Activated CD4-positive, alpha-beta T cell treated with anti-CD3 and anti-CD28 coated beads, Interleukin-2, amount 50 U/mL, for 1 hour (primary cell): ENCODE measurements around the gene CCSER2.

ENCODE experiments used
- DNase-seq: peaks from one replicate; pipeline ENCODE4 v3.0.0-alpha.2; 2020

The CCSER2 gene

DNA sequence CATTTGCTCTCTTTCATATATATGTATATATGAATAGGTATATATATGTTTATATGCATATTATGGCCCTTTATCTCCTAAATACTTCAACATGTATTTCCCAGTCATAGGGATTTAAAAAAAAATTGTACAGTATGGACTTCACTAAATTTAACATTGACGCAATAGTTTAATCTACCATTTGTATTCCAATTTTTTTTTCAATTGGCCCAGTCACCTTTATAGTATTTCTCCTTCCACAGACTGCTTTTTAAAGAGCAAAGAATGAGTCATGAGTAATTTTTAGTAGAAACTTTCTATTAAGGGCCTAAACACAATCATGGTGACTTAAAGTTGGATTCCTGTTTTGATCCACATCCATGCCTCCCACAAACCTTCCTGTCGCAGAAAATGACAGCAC is 20.5 kb downstream of the CCSER2 start:
- DNase-seq: no peak

DNA sequence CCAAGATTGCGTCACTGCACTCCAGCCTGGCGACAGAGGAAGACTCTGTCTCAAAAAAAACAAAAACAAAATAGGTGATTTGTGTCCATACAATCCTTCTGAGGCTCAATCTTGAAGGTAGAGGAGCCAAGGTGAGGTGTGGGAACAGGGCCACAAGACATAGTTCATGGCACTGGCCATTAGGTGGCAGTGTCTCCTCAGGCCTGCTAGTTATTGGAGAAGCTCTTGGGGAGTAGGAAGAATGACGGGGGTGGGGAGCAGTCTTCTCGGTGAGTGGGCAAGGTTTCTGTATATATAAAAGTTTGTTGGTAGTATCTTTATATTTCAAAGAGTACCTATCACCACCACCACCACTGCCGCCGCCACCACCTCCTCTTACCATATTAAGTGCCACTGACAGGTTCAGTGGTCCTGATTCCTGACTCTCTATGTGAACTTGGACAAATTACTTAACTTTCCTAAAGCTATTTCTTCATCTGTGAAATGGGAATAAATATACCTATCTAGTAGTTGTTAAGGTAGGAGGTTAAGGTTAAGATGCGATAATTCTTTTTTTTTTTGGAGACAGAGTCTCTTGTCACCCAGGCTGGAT is 24.0 kb downstream of the CCSER2 start:
- DNase-seq: peak; percentile 68

DNA sequence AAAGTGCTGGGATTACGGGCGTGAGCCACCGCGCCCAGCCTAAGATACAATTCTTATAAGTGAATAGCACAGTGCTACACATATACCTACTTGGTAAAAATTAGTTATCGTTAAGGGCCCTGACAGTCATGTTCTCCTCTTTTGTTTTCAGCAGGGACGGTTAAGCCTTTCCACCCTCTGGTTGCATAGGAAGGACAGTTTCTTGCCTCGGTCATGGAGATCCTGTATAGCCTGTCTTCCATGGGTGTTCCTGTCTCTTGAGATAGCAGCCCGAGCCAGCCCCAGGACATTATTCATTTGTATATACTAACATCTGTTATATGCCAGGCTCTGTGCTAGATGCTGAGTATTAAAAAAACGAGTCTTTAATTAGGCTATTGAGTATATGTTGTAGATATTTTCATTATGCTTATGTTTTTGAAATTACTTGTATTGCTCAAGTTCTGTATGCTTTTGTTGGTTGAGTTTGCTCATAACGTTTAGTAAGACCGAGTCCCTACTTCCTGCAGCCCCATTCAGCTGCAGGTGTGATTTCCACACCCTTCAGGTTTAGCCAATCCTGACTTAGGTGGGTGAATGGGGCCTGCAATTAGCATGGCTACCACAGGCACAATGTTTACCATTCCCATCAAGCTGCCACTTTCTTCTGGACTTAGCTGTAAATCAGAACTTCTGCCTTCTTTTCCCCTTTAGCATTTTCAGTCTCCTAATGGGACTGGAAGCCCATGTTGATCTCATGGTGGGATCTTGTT is 24.8 kb downstream of the CCSER2 start:
- no peak for DNase-seq

DNA sequence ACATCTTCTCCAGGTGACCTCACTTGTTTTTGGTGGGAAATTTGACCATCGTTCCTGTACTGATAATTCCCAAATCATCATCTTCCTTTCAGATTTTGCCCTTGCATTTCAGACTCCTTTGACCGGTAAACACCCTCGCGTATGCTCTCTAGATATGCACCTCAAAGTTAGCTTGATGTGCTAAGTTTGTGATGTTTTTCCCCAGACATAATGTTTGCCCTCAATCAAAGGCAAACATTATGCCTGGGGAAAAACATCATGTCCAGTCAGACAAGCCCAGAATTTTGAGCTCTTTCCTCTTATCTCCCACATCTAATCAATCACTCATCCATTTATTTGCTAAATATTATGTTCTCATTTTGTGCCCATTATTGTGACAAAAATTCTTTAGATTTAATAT is 26.2 kb downstream of the CCSER2 start:
- DNase-seq: no peak

DNA sequence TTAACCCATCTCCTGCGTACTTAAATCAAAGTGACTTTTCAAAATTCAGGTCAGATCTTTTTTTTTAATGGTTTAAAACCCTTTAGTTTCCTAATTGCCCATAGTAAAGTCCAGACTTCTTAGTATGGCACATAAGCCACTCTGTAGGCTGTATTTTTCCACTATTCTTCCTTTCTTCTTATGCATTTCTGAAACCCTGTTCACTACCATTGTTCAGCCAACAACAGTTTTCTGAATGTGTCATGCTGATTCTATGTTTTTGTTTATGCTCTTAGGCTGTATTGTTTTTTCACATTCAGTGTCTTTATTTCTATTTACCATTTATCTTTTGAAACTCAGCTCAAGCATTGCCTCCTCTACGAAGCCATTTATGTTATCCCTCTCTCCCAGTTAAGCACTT is 26.7 kb downstream of the CCSER2 start:
- DNase-seq: no peak

DNA sequence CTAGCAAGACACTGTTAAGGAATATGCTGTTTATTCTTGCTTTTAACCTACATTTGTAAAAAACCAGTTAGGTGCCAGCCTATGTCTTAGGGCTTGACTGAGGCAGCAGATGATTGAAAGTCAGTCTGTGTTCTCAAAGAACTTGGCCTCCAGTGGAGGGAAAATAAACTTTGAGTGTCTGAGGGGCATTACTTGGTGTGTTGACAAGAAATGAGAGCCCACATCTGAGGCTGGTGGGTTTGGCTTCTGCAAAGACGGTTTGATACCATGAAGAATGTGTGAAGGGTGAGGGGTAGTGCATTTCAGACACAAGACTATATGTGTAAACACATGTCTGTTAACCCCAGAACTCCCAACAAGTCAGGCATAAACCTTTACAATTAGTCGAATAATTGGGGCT is 28.5 kb downstream of the CCSER2 start:
- DNase-seq: no peak

DNA sequence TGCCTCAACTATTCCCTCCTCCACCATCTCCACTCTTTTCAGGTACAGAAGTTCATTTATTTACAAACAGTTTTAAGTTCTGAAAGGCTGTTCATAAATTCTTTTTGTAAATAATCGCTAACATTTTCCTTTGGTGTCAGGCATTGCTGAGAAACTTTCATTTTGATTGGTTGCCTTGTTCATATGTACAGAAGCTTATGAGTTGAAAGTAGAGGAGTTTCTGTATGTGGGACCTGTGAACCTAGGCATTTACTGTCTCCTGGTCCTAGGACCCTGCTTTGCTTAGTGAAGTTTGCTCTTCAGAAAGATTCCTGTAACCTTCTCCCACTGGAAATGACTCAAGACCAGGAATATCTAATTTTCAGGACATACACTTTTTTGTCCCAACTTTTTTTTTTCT is 30.4 kb downstream of the CCSER2 start:
- DNase-seq: no peak

DNA sequence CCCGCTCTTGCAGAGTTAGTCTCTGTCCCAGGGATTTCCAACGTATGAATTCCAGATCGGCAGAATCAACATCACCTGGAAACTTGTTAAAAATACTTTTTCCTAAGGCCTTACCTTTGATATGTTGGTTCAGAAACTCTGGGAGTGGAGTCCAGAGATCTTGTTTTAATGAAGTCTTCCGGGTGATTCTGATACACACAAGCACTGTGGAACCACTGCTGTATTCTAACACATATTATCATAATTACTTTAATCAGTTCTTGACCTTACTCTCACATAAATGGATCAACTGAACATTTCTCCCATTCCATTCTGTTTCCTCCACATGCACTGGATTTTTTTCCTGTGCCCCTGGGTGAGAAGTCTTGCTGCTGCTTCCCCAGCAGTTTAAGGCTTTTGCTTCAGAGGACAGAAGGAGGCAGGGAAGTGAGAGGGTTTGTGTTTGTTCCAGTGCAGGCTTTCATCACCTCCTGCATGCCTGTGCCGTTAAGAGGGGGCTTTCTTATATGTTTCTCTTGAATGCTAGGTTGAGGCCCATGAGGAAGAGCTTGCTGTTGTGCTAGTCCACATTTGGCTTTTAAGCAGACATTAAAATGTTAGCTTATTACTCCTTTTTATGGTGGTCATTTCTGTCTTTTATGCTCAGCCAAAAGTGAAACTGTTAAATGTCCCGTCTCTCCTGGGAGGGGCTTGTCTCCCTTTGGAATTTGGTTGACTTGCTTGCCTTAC is 32.4 kb downstream of the CCSER2 start:
- no peak for DNase-seq

DNA sequence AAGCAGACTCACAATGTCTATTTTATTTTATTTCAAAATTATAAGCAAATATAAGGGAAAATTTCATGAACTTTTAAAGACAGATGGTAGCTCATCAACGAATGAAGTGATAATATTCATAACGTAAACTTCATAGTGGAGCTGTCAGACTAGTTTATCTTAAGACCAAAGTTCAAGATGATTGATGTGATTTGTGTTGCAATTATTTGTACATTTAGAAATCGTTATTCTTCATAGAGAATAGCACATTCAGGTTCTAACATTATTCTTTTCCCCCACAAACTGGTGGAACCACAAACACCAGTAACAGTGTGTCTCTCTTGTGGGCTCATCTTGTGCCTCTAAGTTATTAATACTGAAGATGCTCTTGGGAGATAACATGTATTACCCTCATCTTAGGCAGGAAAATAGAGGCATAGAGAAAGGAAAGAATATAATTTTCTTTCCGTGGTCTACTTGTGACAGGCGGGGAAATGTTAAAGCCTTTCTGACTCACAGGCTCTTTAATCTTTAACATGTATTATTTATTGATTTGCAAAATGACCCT is 37.0 kb downstream of the CCSER2 start:
- no peak for DNase-seq

DNA sequence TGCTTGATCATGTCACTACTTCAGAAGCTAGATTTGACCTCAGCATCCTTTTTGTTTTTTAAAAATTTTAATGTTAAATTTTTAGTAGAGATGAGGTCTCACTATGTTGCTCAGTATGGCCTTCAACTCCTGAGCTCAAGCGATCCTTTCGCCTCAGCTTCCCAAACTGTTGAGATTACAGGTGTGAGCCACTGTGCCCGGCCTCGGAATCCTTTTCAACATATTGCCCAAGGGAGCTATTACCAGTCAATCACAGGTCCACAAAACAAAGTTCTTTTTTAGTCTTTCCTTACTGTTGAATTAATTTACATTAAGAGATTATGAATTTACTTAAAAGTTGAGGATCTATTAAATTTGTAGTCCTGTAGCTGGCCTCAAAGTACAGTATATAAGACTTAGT is 37.7 kb downstream of the CCSER2 start:
- no peak for DNase-seq

DNA sequence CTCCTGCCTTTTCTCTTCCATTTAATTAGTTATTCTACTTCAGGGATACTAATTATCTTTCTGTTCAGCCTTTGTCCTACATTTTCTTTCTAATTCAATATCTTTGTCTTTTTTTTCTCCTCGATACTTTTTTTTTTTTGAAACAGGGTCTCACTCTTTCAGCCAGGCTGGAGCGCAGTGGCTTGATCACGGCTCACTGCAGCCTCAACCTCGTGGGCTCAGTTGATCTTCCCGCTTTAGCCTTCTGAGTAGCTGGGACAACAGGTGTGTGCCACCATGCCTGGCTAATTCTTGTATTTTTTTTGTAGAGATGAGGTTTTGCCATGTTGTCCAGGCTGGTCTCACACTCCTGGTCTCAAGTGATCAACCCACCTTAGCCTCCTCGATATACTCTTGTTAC is 38.9 kb downstream of the CCSER2 start:
- no peak for DNase-seq

DNA sequence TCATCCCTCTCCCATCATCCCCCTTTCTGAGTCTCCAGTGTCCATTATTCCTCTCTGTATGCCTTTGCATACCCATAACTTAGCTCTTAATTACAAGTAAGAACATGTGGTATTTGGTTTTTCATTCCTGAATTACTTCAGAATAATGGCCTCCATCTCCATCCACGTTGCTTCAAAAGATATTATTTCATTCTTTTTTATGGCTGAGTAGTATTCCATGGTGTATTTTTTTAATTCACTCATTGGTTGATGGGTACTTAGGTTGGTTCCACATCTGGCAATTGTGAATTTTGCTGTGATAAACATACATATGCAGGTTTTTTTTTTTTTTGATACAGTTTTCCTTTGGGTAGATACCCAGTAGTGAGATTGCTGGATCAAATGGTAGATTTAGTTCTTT is 40.4 kb downstream of the CCSER2 start:
- no peak for DNase-seq

DNA sequence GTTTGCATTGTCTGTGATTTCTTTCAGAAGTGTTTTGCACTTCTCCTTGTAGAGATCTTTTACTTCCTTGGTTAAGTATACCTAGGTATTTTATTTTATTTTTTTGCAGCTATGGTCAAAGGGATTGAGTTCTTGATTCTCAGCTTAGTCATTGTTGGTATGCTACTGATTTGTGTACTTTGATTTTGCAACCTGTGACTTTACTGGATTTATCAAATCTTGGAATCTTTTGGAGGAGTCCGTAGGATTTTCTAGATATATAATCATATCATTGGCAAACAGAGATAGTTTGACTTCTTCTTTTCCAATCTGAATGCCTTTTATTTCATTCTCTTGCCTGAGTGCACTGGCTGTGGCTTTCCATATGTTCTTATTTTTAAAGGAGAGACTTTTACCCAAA is 41.9 kb downstream of the CCSER2 start:
- DNase-seq: no peak

DNA sequence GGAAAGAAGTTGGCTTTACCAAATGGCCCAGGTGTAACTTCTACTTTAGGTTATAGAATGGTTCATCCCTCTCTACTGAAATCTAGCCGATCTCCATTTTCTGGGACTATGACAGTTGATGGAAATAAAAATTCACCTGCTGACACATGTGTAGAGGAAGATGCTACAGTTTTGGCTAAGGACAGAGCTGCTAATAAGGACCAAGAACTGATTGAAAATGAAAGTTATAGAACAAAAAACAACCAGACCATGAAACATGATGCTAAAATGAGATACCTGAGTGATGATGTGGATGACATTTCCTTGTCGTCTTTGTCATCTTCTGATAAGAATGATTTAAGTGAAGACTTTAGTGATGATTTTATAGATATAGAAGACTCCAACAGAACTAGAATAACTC is 43.6 kb downstream of the CCSER2 start:
- DNase-seq: no peak

DNA sequence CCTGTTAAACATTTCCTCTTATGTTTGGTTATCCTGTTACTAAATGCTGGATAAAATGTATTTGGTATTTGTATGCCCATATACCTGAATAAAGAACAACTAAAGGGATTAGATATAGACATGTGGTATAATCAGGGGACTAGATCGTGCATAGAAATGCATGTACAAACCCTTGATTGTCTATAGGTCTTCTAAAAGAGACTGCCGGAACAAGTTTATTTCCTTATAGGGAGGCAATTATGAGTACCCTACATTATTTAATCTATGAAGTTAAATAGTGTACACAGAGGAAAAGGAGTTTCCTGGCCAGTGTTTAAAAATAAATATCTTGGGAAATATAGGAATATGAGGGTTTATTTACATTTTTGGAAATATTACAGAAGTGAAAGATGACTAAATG is 44.6 kb downstream of the CCSER2 start:
- no peak for DNase-seq

DNA sequence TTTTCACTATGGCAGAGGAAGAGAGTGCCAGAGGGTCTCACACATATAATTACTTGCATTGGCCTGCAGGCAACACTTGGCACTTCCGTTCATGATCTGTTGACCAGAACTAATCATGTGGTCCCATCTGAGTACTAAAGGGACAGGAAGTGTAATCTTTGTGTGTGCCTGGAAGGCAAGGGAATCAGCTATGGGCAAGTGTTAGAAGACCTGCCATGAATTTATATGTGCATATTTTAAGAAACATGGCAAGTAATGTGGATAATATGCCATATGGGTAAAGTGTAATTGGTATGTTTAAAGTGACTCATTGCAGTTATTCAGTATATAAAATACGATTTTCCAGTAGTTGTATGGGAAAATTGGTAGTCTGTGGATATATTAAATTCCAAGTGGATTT is 46.1 kb downstream of the CCSER2 start:
- no peak for DNase-seq

DNA sequence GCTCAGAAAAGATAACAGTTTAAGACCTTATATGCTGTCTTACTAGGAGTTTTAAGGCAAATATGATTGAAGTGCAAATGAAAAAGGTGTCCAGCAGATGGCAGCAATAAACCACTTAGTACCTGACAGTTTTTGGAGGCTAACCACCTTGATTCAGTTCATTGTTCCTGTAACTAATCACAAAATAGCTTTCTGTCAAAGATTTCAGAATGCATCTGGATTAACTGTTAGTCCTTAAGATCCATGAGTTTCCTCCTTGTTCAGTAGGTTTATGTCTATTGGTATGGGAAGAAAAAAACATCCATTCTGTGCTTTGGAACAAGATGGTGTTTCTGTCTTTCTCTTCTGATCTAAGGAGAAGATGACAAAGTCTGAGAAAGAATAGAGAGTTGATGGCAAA is 46.6 kb downstream of the CCSER2 start:
- DNase-seq: peak; percentile 16

DNA sequence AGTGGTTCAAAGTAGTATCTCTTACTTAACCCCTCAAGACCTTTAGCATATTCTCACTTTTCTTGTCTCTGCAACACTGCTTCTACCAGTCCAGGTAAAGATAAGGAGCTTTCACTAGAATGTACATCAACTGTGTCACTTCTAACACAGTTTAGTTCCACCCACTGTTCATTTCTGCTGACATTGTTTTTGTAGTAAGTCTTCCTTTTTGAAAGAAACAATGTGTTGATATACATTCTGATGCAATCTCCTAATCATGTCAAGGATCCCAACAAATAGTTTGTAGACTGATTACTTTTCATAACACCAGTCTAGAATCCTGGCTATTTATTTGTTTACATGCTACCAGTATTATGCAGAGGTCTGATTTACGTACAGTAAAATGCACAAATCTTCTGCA is 47.5 kb downstream of the CCSER2 start:
- no peak for DNase-seq

DNA sequence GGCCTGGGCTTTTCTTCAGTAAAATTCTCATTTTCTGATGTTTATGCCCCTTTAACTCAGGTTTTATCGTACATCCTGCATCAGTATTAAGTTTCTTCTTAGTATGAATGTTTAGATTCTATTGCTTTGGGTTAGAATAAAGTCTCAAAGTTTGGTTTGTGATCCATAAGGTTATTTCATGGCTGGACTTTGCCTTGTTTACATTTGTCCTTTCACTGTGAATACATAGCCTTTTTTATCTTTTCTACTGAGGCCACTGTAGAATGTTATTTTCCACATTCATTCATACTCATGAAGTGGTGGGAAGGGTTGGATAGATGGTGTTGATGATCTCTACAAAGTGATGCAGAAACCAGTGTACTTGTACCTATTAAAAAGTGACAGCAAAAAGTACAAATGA is 59.8 kb downstream of the CCSER2 start:
- no peak for DNase-seq

DNA sequence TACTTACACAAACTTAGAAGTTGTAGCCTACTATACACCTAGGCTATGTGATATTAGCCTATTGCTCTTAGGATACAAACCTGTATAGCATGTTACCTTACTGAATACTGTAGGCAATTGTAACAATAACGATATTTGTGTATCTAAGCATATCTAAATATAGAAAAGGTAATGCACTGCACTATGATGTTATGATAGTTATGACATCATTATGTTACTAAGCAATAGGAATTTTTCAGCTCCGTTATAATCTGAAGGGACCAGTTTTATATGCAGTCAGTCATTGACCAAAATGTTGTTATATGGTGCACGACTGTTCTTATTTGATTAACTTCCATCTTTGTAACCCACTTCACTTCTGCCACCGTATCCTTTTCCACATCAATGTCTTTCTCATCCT is 62.0 kb downstream of the CCSER2 start:
- no peak for DNase-seq

DNA sequence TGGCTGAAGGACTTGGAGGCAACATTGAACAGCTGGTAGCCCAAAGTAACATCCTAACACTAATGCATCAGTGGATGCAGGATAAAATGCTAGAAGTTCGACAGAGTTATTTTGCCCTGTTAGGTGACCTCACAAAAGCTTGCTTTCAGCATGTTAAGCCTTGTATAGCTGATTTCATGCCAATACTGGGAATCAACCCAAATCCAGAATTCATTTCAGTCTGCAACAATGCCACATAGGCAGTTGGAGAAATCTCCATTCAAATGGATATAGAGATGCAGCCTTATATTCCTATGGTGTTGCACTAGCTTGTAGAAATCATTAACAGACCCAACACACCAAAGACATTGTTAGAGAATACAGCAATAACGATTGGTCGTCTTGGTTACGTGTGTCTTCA is 62.9 kb downstream of the CCSER2 start:
- DNase-seq: no peak

DNA sequence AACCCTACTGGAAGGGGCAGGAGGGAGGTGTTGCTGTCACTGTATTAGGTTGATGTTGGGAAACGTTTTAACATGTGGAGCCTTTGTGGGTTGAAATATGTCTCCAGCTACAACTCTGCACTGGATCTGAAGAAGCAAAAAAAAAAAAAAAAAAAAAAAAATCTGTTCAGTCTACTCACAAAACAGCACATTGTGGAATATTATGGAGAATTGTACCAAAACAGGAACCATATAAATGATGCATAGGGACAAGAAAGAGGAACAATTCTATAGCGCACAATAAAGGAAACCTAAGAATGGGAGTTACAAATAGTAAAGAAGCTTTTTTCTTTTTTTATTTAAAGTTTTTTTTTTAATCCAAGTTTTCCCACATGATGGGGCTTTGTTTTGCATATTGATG is 63.8 kb downstream of the CCSER2 start:
- DNase-seq: no peak

DNA sequence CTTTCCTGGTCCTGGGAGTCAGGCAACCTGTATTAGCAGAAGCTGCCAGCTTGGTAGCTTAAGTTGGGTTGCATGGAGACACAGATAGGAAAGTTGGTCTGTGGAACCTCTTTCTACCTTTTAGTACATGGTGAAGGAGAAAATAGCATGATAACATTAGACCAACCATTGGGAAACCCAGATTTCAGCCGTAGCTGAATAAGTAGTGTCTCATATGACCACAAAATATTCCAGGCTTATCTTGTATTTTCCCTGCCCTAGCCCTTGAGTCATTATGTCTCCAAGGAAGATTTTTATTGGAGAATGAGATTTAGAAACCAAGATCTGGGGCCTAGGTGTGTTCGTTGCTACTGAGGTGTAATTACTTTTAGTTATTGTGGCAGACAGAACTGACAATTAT is 67.2 kb downstream of the CCSER2 start:
- no peak for DNase-seq

DNA sequence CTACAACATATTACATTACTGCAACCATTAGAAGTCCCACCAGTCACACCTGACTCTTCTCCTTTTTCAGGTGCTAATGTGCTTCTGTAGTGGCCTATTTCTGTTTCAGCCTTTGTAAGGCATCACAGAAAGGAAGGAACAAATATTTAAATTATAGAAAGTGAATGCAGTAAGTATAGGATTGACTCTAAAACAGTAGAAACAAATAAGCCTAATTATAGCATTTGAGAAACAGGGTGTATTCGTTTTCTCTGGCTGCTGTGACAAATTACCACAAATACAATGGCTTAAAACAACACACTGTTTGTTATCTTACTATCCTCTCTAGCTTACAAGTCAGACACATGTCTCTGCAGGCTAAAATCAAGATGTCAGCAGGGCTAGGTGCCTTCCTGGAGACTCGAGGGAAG is 69.4 kb downstream of the CCSER2 start:
- DNase-seq: no peak
